ENCODE measurements around the gene OR1L6. TPM values are rescaled to one million over a fixed set of nuclear protein-coding genes. Genes with fewer than 3 reads are reported as not detected.

Gene OR1L6
- total and polyA plus RNA-seq, 2 of the 8 experiments (the other 6 are each of a cell fraction or from before 2014, with no cell fraction given) = not detected

GRCh38 chr9:122695696-122696095 is 46.4 kb upstream of the OR1L6 start:
- H3K27me3 ChIP-seq (replicated peaks in 1 of 4; ENCODE audit: control insufficient read depth in 3 of 4, extremely low read depth in 1 of 4, insufficient read depth in 3 of 4, low read length in 3 of 4) = no peaks in the 10 kb centered on the region
- H3K14ac ChIP-seq (ENCODE audit: insufficient read length) = no peak overlapping the region
- no peak overlapping the region for H4K8ac ChIP-seq (ENCODE audit: extremely low read depth, insufficient read depth, low read length)
- H3K23me2 ChIP-seq (ENCODE audit: low read depth, low read length) = no peaks in the 10 kb centered on the region
- H3K4ac ChIP-seq (replicated peaks; ENCODE audit: insufficient read length, low read depth, low read length) = no peak overlapping the region
- H4K20me1 ChIP-seq (replicated peaks in 1 of 2; ENCODE audit: control insufficient read depth in 1 of 2, insufficient read depth in 2 of 2, low read length in 2 of 2) = no peaks in the 10 kb centered on the region
- H2BK20ac ChIP-seq (ENCODE audit: low read length) = no peak overlapping the region
- H2BK120ac ChIP-seq (replicated peaks; ENCODE audit: low read depth, low read length) = no peak overlapping the region
- no peak overlapping the region for H2AK5ac ChIP-seq (ENCODE audit: low read depth, low read length)
- H4K91ac ChIP-seq (replicated peaks; ENCODE audit: insufficient read length, low read length) = no peak overlapping the region
- H3K4me1 ChIP-seq (replicated peaks in 1 of 4; ENCODE audit: control insufficient read depth in 3 of 4, insufficient read depth in 4 of 4, low read length in 3 of 4) = no peaks in the 10 kb centered on the region
- ChIA-PET CTCF (ENCODE audit: partially characterized antibody) (no interaction called here), POLR2A (ENCODE audit: partially characterized antibody) (no interaction called here)
- H3K9ac ChIP-seq (replicated peaks in 1 of 4; ENCODE audit: extremely low read depth in 1 of 4, low read depth in 3 of 4, low read length in 3 of 4) = no peak overlapping the region
- no peak overlapping the region for H2BK5ac ChIP-seq (ENCODE audit: low read depth, low read length)
- H3K79me2 ChIP-seq (ENCODE audit: control insufficient read depth in 1 of 2, insufficient read depth in 2 of 2, low read length in 2 of 2) = no peaks in the 10 kb centered on the region
- H3K4me2 ChIP-seq (ENCODE audit: insufficient read depth in 1 of 2, low read depth in 2 of 2, low read length in 2 of 2) = no peak overlapping the region
- FAIRE-seq (no peak), DNase-seq (ENCODE audit: low read depth in 1 of 2, low spot score in 2 of 2) (no peak)
- no peak overlapping the region for H3K56ac ChIP-seq (replicated peaks; ENCODE audit: insufficient read length, low read depth, low read length)
- H2BK12ac ChIP-seq (ENCODE audit: low read depth, low read length) = no peak overlapping the region
- H3K79me1 ChIP-seq (ENCODE audit: low read depth, low read length) = no peaks in the 10 kb centered on the region
- 78% methylated on average over 1 of the region's 1 CpG; no CpG with 5 or more reads in 1 of the 2 experiments for WGBS, 2 experiments (ENCODE audit: extremely low coverage in 1 of 2, insufficient coverage in 1 of 2, insufficient read length in 1 of 2, insufficient replicate concordance in 2 of 2, low coverage in 1 of 2, low lambda C conversion rate in 2 of 2, missing lambda C conversion rate in 1 of 2)
- H4K5ac ChIP-seq (ENCODE audit: insufficient read length, low read depth, low read length) = no peak overlapping the region
- H3K9me3 ChIP-seq (ENCODE audit: insufficient read depth in 2 of 2, low read depth in 1 of 2, low read length in 1 of 2) = peaks cover 25 to 46% of the 10 kb centered on the region in 2 experiments
- no peak overlapping the region for H3K18ac ChIP-seq (ENCODE audit: extremely low read depth, low read length)
- H3K27ac ChIP-seq (ENCODE audit: low read depth, low read length) = no peak overlapping the region
- H2BK15ac ChIP-seq (ENCODE audit: low read length) = no peak overlapping the region
- no peak overlapping the region for H2AFZ ChIP-seq (ENCODE audit: low read length)
- no peak overlapping the region for H3K23ac ChIP-seq (ENCODE audit: insufficient read length)
- no peaks in the 10 kb centered on the region for H3K36me3 ChIP-seq (ENCODE audit: control insufficient read depth in 2 of 4, insufficient read depth in 4 of 4, low read length in 3 of 4)
- no peak overlapping the region for H3K4me3 ChIP-seq (ENCODE audit: extremely low read depth in 1 of 4, insufficient read depth in 2 of 4, low read depth in 3 of 4, low read length in 4 of 4)
- TF ChIP-seq CBX5 (IDR thresholded peaks at IDR 0.05; ENCODE audit: low read depth, low read length) (no peak), TEAD4 (IDR thresholded peaks at IDR 0.05; ENCODE audit: low read depth, low read length) (no peak), MAFK (IDR thresholded peaks at IDR 0.05; ENCODE audit: low read depth, low read length) (no peak), EGR1 (IDR thresholded peaks at IDR 0.05; ENCODE audit: borderline replicate concordance, low read depth, low read length) (no peak), FOSL1 (IDR thresholded peaks at IDR 0.05; ENCODE audit: insufficient read depth, low read depth, low read length) (no peak), BRCA1 (IDR thresholded peaks at IDR 0.05; ENCODE audit: low read depth, low read length) (no peak), BACH1 (IDR thresholded peaks at IDR 0.05; ENCODE audit: low read length) (no peak)

Measured in H1 (cell line).